Posterior cingulate gyrus (tissue), 11 donors: ENCODE results near the gene CAMK2G.
A peak's percentile ranks its signal among the peaks of the same experiment; 100 is the strongest.
"Not testable (repeated sequence)": the region's sequence is repeated elsewhere in the genome, so short reads cannot be mapped to it uniquely, and the experiment has no call there.

Experiments used
- DNase-seq, 10 donors: peaks; one replicate each; pipeline versions ENCODE4 v3.0.0 to v3.0.0-alpha.2; 2020 to 2021; ENCODE audit warnings: mixed read lengths in 3 of 10
- intact Hi-C: fragments of 100-400 bp; cut with DNase I; formaldehyde crosslinking; loops from one replicate; pipeline ENCODE4 v1.15.1; 2023

CAMK2G gene

DNA sequence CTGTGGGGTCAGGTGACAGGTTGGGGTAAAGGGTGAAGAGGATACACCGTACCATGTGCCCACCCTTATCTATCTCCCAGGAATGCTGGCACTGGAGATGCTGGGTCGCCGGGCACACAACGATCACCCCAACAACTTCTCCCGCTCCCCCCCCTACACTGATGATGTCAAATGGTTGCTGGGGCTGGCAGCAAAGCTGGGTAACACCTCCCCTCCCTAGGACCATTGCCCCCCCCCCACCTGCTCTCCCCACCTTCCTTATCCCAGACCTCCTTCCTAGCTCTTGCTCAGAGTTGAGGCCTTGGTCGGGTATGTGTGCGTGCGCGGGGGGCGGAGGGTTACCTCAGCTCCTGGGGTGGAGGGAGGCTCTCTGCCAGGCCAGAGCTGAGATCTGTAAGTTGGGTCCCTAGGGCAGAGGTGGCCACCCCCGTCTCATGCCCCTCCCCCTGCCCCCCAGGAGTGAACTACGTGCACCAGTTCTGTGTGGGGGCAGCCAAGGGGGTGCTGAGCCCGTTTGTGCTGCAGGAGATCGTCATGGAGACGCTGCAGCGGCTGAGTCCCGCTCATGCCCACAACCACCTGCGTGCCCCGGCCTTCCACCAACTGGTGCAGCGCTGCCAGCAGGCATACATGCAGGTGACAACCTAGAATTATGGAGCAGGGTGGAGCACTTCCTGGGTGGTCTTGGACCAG, 73.6 kb downstream of the CAMK2G start:
- peak in 1 of 10 donors; percentile 79 for DNase-seq
- intact Hi-C loops: no loop called here

DNA sequence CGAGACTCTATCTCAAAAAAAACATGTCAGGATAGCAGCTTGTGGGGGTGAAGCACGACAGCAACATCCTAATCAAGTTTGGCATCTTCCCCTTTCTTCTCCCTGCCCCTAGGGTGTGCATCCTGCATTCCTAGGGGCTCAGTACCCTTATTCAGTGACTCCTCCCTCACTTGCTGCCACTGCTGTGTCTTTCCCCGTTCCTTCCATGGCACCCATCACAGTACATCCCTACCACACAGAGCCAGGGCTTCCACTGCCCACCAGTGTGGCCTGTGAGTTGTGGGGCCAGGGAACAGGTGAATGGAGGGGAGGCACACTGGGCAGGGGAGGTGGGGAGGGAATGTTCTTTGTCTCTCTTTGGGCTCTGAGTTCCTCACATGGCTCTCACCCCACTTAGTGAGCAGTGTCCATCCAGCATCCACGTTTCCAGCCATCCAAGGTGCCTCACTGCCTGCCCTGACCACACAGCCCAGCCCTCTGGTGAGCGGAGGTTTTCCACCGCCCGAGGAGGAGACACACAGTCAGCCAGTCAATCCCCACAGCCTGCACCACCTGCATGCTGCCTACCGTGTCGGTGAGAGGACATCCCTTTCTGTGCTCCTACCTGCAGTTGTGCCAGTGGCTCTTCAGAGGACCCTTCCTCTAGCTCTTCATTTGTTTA, 74.3 kb downstream of the CAMK2G start:
- no peak for DNase-seq
- intact Hi-C loops: no loop called here

DNA sequence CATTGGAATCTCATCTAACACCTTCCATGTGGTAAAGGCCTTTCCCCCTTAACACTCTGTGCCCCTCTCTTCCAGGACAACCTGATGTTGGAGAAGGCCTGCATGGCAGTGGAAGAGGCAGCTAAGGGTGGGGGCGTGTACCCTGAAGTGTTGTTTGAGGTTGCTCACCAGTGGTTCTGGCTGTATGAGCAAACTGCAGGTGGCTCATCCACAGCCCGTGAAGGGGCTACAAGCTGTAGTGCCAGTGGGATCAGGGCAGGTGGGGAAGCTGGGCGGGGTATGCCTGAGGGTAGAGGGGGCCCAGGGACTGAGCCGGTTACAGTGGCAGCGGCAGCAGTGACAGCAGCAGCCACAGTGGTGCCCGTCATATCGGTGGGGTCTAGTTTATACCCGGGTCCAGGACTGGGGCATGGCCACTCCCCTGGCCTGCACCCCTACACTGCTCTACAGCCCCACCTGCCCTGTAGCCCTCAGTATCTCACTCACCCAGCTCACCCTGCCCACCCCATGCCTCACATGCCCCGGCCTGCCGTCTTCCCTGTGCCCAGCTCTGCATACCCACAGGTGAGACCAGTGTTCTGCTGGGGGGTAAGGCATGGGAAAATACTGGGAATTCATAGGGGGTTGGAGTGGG, 75.3 kb downstream of the CAMK2G start:
- DNase-seq: no peak
- intact Hi-C loops: no loop called here

DNA sequence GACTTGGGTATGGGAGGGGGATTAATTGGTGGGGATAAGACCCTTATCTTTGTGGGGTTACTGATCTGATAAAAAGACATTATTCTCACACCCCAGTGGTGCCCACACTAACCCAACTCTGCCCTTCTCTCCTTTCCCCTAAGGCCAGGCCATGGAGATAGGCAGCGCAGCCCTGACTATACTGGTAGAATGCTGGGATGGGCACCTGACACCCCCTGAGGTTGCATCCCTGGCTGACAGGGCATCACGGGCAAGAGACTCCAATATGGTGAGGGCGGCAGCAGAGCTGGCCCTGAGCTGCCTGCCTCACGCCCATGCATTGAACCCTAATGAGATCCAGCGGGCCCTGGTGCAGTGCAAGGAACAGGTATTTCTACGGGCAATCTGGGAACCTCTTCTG, 76.3 kb downstream of the CAMK2G start:
- intact Hi-C loops: no loop called here
- no peak for DNase-seq

DNA sequence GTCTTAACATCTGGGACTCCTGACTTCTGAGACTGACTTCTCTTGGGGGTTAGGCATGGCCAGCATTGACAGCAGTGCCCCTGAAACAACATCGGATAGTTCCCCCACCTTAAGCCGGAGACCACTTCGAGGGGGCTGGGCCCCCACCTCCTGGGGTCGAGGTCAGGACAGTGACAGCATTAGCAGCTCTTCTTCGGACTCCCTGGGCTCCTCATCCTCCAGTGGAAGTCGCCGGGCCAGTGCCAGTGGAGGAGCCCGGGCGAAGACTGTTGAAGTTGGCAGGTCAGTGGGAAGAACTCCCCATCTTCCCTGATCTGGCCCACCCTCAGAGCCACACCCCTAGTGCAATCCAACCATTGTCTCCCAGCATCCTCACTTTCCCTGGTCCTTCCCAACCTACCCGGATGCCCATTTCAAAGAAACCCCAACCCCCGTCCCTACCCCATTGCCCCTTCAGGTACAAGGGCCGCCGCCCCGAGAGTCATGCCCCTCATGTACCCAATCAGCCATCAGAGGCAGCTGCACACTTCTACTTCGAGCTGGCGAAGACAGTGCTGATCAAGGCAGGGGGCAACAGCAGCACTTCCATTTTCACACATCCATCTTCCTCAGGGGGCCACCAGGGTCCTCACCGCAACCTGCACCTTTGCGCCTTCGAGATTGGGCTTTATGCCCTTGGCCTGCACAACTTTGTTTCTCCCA, 76.9 kb downstream of the CAMK2G start:
- no peak for DNase-seq
- intact Hi-C loops: no loop called here

DNA sequence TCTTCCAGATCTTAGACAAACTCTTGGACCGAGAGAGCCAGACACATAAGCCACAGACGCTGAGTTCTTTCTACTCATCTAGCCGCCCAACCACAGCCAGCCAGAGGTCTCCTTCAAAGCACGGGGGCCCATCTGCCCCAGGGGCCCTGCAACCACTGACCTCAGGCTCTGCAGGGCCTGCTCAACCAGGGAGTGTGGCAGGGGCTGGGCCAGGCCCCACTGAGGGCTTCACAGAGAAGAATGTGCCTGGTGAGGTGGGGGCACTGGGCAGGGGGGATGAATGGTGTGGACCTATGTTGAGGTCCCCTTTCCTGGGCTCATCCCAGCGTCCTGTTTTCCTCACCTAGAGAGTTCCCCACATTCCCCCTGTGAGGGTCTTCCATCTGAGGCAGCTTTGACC, 77.6 kb downstream of the CAMK2G start:
- no peak for DNase-seq
- intact Hi-C loops: no loop called here

DNA sequence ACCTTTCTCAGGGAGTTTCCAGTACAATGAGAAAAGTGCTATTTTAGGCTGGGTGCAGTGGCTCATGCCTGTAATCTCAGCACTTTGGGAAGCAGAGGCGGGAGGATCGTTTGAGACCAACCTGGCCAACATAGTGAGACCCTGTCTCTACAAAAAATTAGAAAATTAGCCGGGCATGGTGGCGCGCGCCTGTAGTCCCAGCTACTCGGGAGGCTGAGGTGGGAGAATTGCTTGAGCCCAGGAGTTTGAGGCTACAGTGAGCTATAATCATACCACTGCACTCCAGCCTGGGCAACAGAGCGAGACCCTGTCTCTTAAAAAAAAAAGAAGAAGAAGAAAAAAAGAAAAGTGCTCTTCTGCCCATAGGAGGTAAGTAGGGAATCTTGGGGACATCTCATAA, 78.3 kb downstream of the CAMK2G start:
- intact Hi-C loops, DNase-seq: not testable (repeated sequence)

DNA sequence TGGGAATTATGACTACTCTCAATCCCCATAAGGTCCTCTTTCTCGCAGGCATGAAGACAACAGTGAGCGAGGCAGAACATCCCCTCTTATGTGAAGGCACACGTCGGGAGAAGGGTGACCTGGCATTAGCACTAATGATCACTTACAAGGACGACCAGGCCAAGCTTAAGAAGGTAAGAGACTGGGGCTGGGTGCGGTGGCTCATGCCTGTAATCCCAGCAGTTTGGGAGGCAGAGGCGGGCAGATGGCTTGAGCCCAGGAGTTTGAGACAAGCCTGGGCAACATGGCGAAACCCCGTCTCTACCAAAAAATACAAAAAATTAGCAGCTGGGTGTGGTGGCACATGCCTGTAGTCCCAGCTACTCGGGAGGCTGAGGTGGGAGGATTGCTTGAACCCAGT, 78.9 kb downstream of the CAMK2G start:
- intact Hi-C loops, DNase-seq: not testable (repeated sequence)

DNA sequence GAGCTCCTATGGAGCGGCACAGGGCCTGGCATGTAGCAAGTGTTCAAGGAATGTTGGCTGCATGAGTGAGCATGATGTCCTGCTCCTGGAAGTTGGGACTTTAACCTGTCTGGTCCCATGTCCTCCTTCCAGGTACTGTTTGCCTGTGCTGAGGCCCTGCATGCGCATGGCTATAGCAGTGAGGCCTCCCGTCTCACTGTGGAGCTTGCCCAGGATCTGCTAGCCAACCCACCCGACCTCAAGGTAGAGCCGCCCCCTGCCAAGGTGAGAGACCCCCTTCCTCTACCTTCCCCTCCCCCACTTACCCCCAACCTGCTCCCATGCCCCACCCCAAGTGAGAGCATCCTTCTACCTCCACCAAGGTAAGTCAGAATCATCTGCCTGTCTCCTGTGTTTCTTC, 80.9 kb downstream of the CAMK2G start:
- intact Hi-C loops: no loop called here
- DNase-seq: no peak

DNA sequence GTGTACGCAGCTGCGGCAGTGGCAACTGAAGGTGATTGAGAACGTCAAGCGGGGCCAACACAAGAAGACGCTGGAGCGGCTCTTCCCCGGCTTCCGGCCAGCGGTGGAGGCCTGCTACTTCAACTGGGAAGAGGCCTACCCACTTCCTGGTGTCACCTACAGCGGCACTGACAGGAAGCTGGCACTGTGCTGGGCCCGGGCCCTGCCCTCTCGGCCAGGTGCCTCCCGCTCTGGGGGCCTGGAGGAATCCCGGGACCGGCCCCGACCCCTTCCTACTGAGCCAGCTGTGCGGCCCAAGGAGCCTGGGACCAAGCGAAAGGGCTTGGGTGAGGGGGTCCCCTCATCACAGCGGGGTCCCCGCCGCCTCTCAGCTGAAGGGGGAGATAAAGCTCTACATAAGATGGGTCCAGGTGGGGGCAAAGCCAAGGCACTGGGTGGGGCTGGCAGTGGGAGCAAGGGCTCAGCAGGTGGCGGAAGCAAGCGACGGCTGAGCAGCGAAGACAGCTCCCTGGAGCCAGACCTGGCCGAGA, 82.4 kb downstream of the CAMK2G start:
- no peak for DNase-seq
- intact Hi-C loops: no loop called here

DNA sequence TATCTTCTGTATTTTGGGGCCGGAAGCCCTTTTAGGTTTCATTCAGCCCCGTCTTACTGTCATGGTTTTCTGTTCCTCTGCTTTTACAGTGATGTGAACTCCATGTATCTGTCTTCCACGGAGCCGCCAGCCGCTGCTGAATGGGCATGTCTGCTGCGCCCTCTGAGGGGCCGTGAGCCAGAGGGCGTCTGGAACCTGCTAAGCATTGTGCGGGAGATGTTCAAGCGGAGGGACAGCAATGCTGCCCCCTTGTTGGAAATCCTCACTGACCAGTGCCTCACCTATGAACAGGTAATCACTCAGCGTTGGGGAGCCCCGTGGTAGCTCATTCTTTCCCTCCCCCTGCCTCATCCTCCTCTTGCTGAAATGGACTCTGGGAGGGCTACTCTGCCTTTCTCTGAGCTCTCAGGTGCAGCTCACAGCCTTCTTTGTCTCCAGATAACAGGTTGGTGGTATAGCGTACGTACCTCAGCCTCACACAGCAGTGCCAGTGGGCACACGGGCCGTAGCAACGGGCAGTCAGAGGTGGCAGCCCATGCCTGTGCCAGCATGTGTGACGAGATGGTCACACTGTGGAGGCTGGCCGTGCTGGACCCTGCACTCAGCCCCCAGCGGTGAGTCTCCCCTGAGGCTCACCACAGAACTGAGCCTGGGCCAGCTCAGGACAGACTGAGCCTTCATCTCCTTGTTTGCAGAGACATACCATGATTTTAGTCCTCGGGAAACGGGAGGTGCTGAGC, 83.3 kb downstream of the CAMK2G start:
- intact Hi-C loops: no loop called here

DNA sequence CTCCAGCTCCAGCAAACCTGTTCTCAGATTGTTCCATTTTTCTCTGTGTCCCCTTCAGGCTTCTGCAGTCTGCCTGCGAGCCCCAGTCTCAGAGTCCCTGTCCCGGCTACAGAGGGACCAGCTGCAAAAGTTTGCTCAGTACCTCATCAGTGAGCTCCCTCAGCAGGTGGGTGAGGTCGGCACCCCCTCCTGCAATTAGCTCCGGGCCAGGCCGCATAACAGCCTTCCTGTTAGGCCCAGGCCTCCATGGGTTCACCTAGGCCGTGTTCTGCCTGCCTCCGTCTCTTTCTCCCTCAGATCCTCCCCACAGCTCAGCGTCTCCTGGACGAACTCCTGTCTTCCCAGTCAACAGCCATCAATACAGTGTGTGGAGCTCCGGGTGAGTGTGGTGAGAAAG, 84.7 kb downstream of the CAMK2G start:
- no peak for DNase-seq
- intact Hi-C loops: no loop called here

More for the DNA sequence above, 83.3 kb downstream of the CAMK2G start:
- no peak for DNase-seq

DNA sequence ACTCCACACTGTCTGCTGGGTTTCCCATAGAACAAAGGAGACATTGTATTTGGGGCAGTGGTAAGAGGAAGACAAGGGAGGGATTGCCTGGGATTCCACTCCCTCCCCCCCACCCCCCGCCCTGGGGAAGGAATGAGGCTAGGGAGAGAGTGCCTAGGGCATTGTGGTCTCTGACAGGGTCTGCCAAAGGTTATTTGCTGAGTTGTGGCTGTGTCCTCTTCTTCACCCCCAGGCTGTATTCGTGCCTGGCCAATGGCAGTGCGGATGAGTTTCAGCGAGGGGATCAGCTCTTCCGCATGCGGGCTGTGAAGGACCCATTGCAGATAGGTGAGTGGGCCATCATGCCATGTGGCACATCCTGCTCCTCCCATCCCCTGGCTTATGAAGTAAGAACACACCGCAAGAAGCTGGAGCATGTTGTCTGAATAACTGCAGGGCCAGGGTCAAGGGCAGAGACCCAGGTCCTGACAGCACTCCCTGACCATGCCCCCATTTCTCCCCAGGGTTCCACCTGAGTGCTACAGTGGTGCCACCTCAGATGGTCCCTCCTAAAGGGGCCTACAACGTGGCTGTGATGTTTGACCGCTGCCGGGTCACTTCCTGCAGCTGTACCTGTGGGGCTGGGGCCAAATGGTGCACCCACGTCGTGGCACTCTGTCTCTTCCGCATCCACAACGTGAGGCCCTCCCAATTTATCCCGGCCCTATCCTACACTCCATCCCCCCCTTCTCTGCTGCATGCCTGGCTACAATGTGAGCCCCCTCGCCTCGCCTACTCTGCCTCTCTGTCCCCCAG, 85.3 kb downstream of the CAMK2G start:
- DNase-seq: no peak
- intact Hi-C loops: no loop called here

DNA sequence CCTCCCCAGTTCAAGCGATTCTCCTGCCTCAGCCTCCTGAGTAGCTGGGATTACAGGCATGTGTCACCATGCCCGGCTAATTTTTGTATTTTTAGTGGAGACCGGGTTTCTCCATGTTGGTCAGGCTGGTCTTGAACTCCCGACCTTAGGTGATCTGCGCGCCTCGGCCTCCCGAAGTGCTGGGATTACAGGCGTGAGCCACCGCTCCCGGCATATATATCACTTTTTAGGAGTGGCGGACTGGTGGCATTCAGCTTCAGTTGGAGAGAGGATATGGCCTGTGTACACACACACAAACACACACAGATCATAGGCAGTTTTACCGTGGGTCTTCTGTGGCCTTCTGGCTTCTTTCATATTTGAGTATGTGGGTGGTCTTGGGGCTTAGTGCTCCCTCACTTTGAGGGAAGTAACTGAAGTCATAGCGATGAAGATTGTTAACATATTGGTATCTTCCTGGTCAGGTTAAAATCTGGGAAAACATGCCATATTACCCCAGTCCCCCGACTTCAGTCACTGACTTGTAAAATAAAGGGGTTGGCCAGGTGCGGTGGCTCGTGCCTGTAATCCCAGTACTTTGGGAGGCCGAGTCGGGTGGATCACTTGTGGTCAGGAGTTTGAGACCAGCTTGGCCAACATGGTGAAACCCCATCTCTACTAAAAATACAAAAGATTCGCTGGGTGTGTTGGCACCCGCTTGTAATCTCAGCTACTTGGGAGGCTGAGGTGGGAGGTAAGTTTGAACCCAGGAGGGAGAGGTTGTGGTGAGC, 87.1 kb downstream of the CAMK2G start:
- intact Hi-C loops, DNase-seq: not testable (repeated sequence)

DNA sequence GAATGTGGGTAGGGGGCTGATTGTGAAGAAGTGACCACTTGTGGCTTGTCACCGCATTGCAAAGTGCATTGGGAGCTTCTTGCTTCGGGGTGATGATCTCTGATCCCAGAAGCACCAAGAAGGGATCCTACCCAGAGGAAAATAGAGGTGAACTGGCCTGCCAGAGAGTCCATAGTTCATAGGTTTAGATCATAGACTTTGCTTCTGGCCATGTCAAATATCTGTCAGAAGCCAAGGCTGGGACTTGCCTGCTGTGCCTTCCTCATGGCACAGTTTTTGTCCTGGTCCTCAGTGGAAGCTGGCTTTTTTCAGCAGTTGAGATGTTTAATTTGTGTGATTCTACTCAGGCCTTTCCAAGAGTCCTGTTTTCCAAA, 87.9 kb downstream of the CAMK2G start:
- intact Hi-C loops: no loop called here
- no peak for DNase-seq

DNA sequence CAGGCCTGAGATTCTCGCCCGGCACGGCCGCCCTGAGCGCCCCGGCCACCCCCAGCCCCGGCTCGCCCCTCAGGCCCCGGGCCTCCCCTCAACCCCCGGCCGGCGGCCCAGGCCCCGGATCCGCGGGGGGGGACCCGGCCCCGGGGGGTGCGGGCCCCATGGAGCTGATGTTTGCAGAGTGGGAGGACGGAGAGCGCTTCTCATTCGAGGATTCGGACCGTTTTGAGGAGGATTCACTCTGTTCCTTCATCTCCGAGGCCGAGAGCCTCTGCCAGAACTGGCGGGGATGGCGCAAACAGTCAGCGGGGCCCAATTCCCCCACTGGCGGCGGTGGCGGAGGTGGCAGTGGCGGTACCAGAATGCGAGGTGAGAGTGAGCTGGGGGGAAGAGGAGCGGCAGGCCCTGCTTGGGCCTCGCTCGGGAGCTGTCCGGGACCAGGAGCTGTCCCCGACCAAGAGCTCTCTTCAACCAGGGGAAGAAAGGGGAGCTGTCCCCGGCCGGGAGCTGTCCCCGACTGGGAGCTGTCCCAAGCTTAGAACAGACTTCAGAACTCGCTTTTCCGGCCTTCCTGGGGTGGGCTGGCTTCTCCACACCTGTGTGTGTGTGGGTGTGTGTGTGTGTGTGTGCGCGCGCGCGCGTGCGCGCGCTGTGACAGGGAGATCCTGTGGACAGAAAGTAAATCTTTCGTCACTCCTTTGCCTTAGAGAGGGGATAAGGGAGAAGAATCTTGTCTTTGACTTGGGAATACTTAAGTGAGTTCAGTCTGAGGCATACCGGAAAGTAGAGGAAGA, 88.4 kb downstream of the CAMK2G start:
- DNase-seq: peak in 2 of 10 donors; percentile 70 to 83
- intact Hi-C loops: loop anchor here (1.0 kb wide), 1 partner anchor 25 kb away; the partner anchor contains the start of gene NDST2

DNA sequence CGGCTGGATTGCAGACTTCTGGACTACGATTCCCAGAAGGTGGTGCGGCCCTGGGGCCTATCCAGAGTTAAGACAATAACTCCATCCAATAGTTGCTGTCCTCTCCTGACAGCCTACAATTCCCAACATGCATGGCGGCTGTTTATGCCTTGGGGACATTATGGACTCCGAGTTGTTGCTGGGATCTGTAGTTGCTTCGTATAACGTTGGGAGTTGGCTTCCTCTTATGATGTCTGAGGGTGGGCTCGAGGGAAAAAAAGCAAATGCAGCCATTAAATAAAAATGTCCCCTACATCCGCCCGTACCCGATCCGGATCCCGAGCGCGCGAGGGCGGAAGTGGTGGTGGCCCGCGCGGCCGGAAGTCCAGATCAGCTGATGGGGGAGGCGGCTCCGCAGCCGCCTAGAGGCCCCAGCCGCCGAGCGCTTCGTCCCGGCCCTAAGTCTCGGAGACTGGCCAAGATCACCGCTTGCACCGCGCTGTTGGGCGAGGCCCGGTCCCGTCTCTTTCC, 89.1 kb downstream of the CAMK2G start, which contains the start of gene ZSWIM8:
Gene ZSWIM8, plus strand, starts transcription at position 396 of the 510 bp plus-strand sequence. CDS start 273 bp downstream, outside the sequence.
- intact Hi-C loops: loop anchor here (1.0 kb wide), 1 partner anchor 26 kb away; the partner anchor contains the start of gene NDST2
- DNase-seq: peak; percentile 83 to 97 (median 90)

DNA sequence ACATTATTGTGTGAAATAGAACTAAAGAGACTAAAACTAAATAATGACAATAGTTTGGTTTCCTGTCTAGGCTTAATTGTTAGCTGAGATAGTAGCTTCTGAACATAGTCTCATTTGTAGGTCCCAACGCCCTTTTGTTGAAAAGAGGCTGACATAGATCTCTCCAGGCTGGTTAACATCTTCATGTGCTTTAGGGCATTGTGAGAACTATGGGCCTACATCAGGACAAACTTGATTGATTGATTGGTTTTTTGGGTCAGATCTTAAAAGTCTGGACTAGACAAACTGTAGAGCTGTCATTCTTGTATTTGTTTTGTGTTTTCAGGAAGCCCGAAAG, 91.6 kb downstream of the CAMK2G start:
- intact Hi-C loops: no loop called here
- DNase-seq: no peak
